Loucy (cell line): Measurements from ENCODE around the gene POU2F1.
A peak's percentile ranks its signal among the peaks of the same experiment; 100 is the strongest.

Source experiments
- H2AFZ ChIP-seq: fragments of 200-600 bp; sonication (generic); 2 replicates; pipeline ENCODE4 v1.6.0; 2016; ENCODE audit warnings: antibody characterized with exemption, mild to moderate bottlenecking, low read length, moderate library complexity
- H3F3A ChIP-seq: fragments of 200-600 bp; 2 replicates; pipeline ENCODE4 v1.6.0; 2016; ENCODE audit warnings: antibody characterized with exemption, low read depth, mild to moderate bottlenecking
- H3K27me3 ChIP-seq: fragments of 200-600 bp; sonication (generic); 2 replicates; pipeline ENCODE4 v1.6.1; 2014; ENCODE audit warnings: low read length, mild to moderate bottlenecking; ENCODE audit not compliant: insufficient read depth, poor library complexity, severe bottlenecking
- H3K36me3 ChIP-seq: fragments of 200-600 bp; sonication (generic); 2 replicates; pipeline ENCODE4 v1.6.1; 2016; ENCODE audit warnings: low read length; ENCODE audit not compliant: insufficient read depth
- H3K4me1 ChIP-seq: fragments of 200-600 bp; sonication (generic); 2 replicates; pipeline ENCODE4 v1.5.1; 2014; ENCODE audit warnings: low read length, mild to moderate bottlenecking; ENCODE audit not compliant: insufficient read depth, poor library complexity, severe bottlenecking
- H3K4me2 ChIP-seq: fragments of 200-600 bp; sonication (generic); 2 replicates; pipeline ENCODE4 v1.6.0; 2014; ENCODE audit warnings: antibody characterized with exemption, low read length, low read depth, mild to moderate bottlenecking; ENCODE audit not compliant: poor library complexity, severe bottlenecking
- H3K4me3 ChIP-seq: fragments of 200-600 bp; sonication (generic); 2 replicates; pipeline ENCODE4 v1.5.1; 2014; ENCODE audit warnings: low read length, mild to moderate bottlenecking, mixed read lengths; ENCODE audit not compliant: poor library complexity, severe bottlenecking
- H3K79me2 ChIP-seq: fragments of 200-600 bp; sonication (generic); 2 replicates; pipeline ENCODE4 v1.6.1; 2014; ENCODE audit warnings: low read length; ENCODE audit not compliant: insufficient read depth
- H3K9ac ChIP-seq: fragments of 200-600 bp; sonication (generic); 2 replicates; pipeline ENCODE4 v1.6.0; 2014; ENCODE audit warnings: mild to moderate bottlenecking, low read depth, low read length, moderate library complexity; ENCODE audit not compliant: poor library complexity, severe bottlenecking
- H3K9me2 ChIP-seq: fragments of 200-600 bp; sonication (generic); replicated peaks from 2 replicates; pipeline ENCODE4 v1.6.1; 2016; ENCODE audit warnings: low read depth, low read length, mixed read lengths
- H3K9me3 ChIP-seq: fragments of 200-600 bp; sonication (generic); 2 replicates; pipeline ENCODE4 v1.6.1; 2014; ENCODE audit warnings: mild to moderate bottlenecking, antibody characterized with exemption, low read length, low read depth; ENCODE audit not compliant: insufficient read depth
- H4K20me1 ChIP-seq: fragments of 200-600 bp; sonication (generic); 2 replicates; pipeline ENCODE4 v1.6.0; 2014; ENCODE audit warnings: antibody characterized with exemption, low read length, mild to moderate bottlenecking; ENCODE audit not compliant: insufficient read depth, poor library complexity, severe bottlenecking
- CTCF ChIP-seq: fragments of 200-600 bp; sonication (generic); conservative IDR thresholded peaks from 2 replicates; pipeline ENCODE4 v1.5.1; 2014; ENCODE audit warnings: mild to moderate bottlenecking, antibody characterized with exemption, low read length
- EZH2phosphoT487 ChIP-seq: fragments of 200-600 bp; IDR thresholded peaks from 2 replicates; pipeline ENCODE4 v1.6.1; 2018; ENCODE audit warnings: antibody characterized with exemption, mild to moderate bottlenecking, moderate library complexity, borderline replicate concordance

Gene POU2F1

GRCh38 chr1:167456926-167457325 is 236.2 kb downstream of the POU2F1 start:
- H2AFZ ChIP-seq, result no peak overlapping the region

GRCh38 chr1:167457936-167458584 is 237.4 kb downstream of the POU2F1 start:
- Histone ChIP-seq H3K4me1 (peaks cover 17% of the 10 kb centered on the region), H3K4me3 (no peak overlapping the region), H3F3A (no peaks in the 10 kb centered on the region), H3K9me2 (no peaks in the 10 kb centered on the region), H3K27me3 (no peaks in the 10 kb centered on the region), H4K20me1 (peaks cover 30% of the 10 kb centered on the region), H2AFZ (no peak overlapping the region), H3K4me2 (no peak overlapping the region), H3K9ac (no peak overlapping the region), H3K79me2 (peaks cover 62% of the 10 kb centered on the region), H3K9me3 (no peaks in the 10 kb centered on the region), H3K36me3 (peaks cover 28% of the 10 kb centered on the region; the same call in 1 of the 2 replicates)
- TF ChIP-seq EZH2phosphoT487 (no peak), CTCF (no peak)

More at GRCh38 chr1:167456926-167457325, 236.2 kb downstream of the POU2F1 start:
- Histone ChIP-seq H3K4me1 (peaks cover 17% of the 10 kb centered on the region), H4K20me1 (peaks cover 24% of the 10 kb centered on the region), H3K4me3 (no peak overlapping the region), H3K9me2 (no peaks in the 10 kb centered on the region), H3K4me2 (peak overlapping the region; percentile 93), H3K36me3 (peaks cover 22% of the 10 kb centered on the region; the same call in 1 of the 2 replicates), H3K9ac (no peak overlapping the region), H3K9me3 (no peaks in the 10 kb centered on the region), H3K27me3 (no peaks in the 10 kb centered on the region), H3K79me2 (peaks cover 62% of the 10 kb centered on the region), H3F3A (no peaks in the 10 kb centered on the region)
- TF ChIP-seq EZH2phosphoT487, result no peak
- TF ChIP-seq CTCF, result no peak

- Histone ChIP-seq H3K79me2 (peaks cover 58% of the 10 kb centered on the region; the same call in 1 of the 2 replicates), H3K27me3 (no peaks in the 10 kb centered on the region), H3K4me3 (no peak overlapping the region), H3F3A (no peaks in the 10 kb centered on the region), H3K4me2 (no peak overlapping the region), H4K20me1 (peaks cover 12% of the 10 kb centered on the region), H3K9me2 (no peaks in the 10 kb centered on the region), H3K9me3 (no peaks in the 10 kb centered on the region), H2AFZ (no peak overlapping the region), H3K4me1 (peaks cover 9% of the 10 kb centered on the region), H3K36me3 (peaks cover 36% of the 10 kb centered on the region; the same call in 1 of the 2 replicates), H3K9ac (no peak overlapping the region)
- TF ChIP-seq CTCF (no peak), EZH2phosphoT487 (no peak)
These were observed 240.2 kb downstream of the POU2F1 start for GRCh38 chr1:167460836-167461235.
